Measurements from ENCODE around the gene PAM. TPM values are rescaled to one million over a fixed set of nuclear protein-coding genes. Genes with fewer than 3 reads are reported as not detected.
A peak's percentile ranks its signal among the peaks of the same experiment; 100 is the strongest.

The PAM gene
- total and polyA plus RNA-seq, 2 of the 13 experiments (the other 11 are each of a cell fraction or from before 2014, with no cell fraction given): 20.2 to 79.1 TPM

GRCh38 chr5:102755686-102756371 lies 724 bp downstream of the PAM start (continued):
- no peak for TF ChIP-seq NFYC (CRISPR knock-in tag; IDR thresholded peaks at IDR 0.05)
- TF ChIP-seq ZUFSP (CRISPR knock-in tag; IDR thresholded peaks at IDR 0.05; ENCODE audit: borderline replicate concordance): no peak
- no peak for TF ChIP-seq FOXM1 (CRISPR knock-in tag; IDR thresholded peaks at IDR 0.05)
- no peak for TF ChIP-seq MAFF (IDR thresholded peaks at IDR 0.05; ENCODE audit: low read depth, low read length)
- TF ChIP-seq TGIF2 (CRISPR knock-in tag; IDR thresholded peaks at IDR 0.05): no peak
- peak; percentile 71 for TF ChIP-seq FOSL2 (CRISPR knock-in tag; IDR thresholded peaks at IDR 0.05)
- TF ChIP-seq DMAP1 (CRISPR knock-in tag; IDR thresholded peaks at IDR 0.05): peak; percentile 14; the same call in 1 of the 2 replicates
- 0 out of 2 replicates have a peak, but pooled peaks have one; percentile 43 for TF ChIP-seq SNAPC4 (CRISPR knock-in tag; IDR thresholded peaks at IDR 0.05)
- no peak for TF ChIP-seq ZNF10 (CRISPR knock-in tag; IDR thresholded peaks at IDR 0.05; ENCODE audit: borderline replicate concordance, low read depth)
- TF ChIP-seq SAP130 (CRISPR knock-in tag; IDR thresholded peaks at IDR 0.05; ENCODE audit: low read depth): peak; percentile 77
- TF ChIP-seq ZNF205 (CRISPR knock-in tag; IDR thresholded peaks at IDR 0.05): no peak
- no peak for TF ChIP-seq KDM1A (CRISPR knock-in tag; IDR thresholded peaks at IDR 0.05)
- peak; percentile 69 for TF ChIP-seq BHLHE40 (IDR thresholded peaks at IDR 0.05; ENCODE audit: low read length)
- peak; percentile 26; the same call in 1 of the 2 replicates for TF ChIP-seq ZGPAT (CRISPR knock-in tag; IDR thresholded peaks at IDR 0.05)
- no peak for TF ChIP-seq EED (CRISPR knock-in tag; IDR thresholded peaks at IDR 0.05)
- TF ChIP-seq ZNF468 (CRISPR knock-in tag; IDR thresholded peaks at IDR 0.05): no peak
- TF ChIP-seq RBM22 (optimal IDR thresholded peaks at IDR 0.05; ENCODE audit: low read length): no peak
- 0 out of 2 replicates have a peak, but pooled peaks have one; percentile 75 for TF ChIP-seq ZNF510 (CRISPR knock-in tag; IDR thresholded peaks at IDR 0.05; ENCODE audit: low read depth)
- no peak for TF ChIP-seq HOXA9 (CRISPR knock-in tag; IDR thresholded peaks at IDR 0.05; ENCODE audit: borderline replicate concordance)
- TF ChIP-seq ZSCAN25 (CRISPR knock-in tag; IDR thresholded peaks at IDR 0.05): no peak
- TF ChIP-seq ZNF451 (CRISPR knock-in tag; IDR thresholded peaks at IDR 0.05): no peak
- no peak for TF ChIP-seq CHCHD3 (CRISPR knock-in tag; IDR thresholded peaks at IDR 0.05)
- peak; percentile 16; the same call in 1 of the 3 replicates for TF ChIP-seq MXI1 (IDR thresholded peaks at IDR 0.05; ENCODE audit: borderline replicate concordance, low read depth, low read length)
- no peak for TF ChIP-seq TCF12 (IDR thresholded peaks at IDR 0.05)
- no peak for TF ChIP-seq TCF12 (CRISPR knock-in tag; IDR thresholded peaks at IDR 0.05)
- no peak for TF ChIP-seq ZNF24 (IDR thresholded peaks at IDR 0.05)
